OCI-LY1 (cell line): ENCODE results near the gene ZDHHC14.

Source experiments
- H2AFZ ChIP-seq: fragments of 200-600 bp; sonication (generic), shearing (Covaris generic); 2 replicates; pipeline ENCODE4 v1.6.0; 2014; ENCODE audit warnings: antibody characterized with exemption, mild to moderate bottlenecking, low read length
- H3F3A ChIP-seq: fragments of 200-600 bp; sonication (generic), shearing (Covaris generic); 2 replicates; pipeline ENCODE4 v1.6.0; 2014; ENCODE audit warnings: mild to moderate bottlenecking, antibody characterized with exemption, low read length, moderate library complexity; ENCODE audit not compliant: insufficient read depth
- H3K27ac ChIP-seq: fragments of 200-600 bp; sonication (generic); 2 replicates; pipeline ENCODE4 v1.5.1; 2014; ENCODE audit warnings: low read length, mixed run types, mild to moderate bottlenecking, low read depth; ENCODE audit not compliant: poor library complexity, severe bottlenecking
- H3K27me3 ChIP-seq: fragments of 200-600 bp; sonication (generic); 2 replicates; pipeline ENCODE4 v1.6.0; 2014; ENCODE audit warnings: antibody characterized with exemption, mild to moderate bottlenecking, low read length, moderate library complexity; ENCODE audit not compliant: insufficient read depth
- H3K36me3 ChIP-seq: fragments of 200-600 bp; sonication (generic); 2 replicates; pipeline ENCODE4 v1.6.1; 2014; ENCODE audit warnings: mild to moderate bottlenecking, antibody characterized with exemption, low read length, moderate library complexity, mixed read lengths; ENCODE audit not compliant: insufficient read depth
- H3K4me1 ChIP-seq: fragments of 200-600 bp; sonication (generic); 2 replicates; pipeline ENCODE4 v1.5.1; 2014; ENCODE audit warnings: mild to moderate bottlenecking, low read length, moderate library complexity; ENCODE audit not compliant: insufficient read depth, severe bottlenecking
- H3K4me2 ChIP-seq: fragments of 200-600 bp; sonication (generic), shearing (Covaris generic); 2 replicates; pipeline ENCODE4 v1.6.1; 2014; ENCODE audit warnings: low read length
- H3K4me3 ChIP-seq: fragments of 200-600 bp; sonication (generic); 2 replicates; pipeline ENCODE4 v1.5.1; 2014; ENCODE audit warnings: low read length, low read depth, mild to moderate bottlenecking, mixed read lengths; ENCODE audit not compliant: poor library complexity, severe bottlenecking
- H3K79me2 ChIP-seq: fragments of 200-600 bp; shearing (Covaris generic); 2 replicates; pipeline ENCODE4 v1.6.1; 2016; ENCODE audit warnings: mixed run types, low read length, mixed read lengths; ENCODE audit not compliant: insufficient read depth
- H3K9ac ChIP-seq: fragments of 200-600 bp; sonication (generic), shearing (Covaris generic); 2 replicates; pipeline ENCODE4 v1.6.1; 2014; ENCODE audit warnings: mild to moderate bottlenecking, low read length, mixed read lengths
- H3K9me2 ChIP-seq: fragments of 200-600 bp; sonication (generic), shearing (Covaris generic); 2 replicates; pipeline ENCODE4 v1.6.1; 2014; ENCODE audit warnings: low read depth, mild to moderate bottlenecking, low read length, mixed read lengths
- H3K9me3 ChIP-seq: fragments of 200-600 bp; shearing (Covaris generic); 2 replicates; pipeline ENCODE4 v1.6.1; 2014; ENCODE audit warnings: low read length, mixed read lengths
- H4K20me1 ChIP-seq: fragments of 200-600 bp; sonication (generic), shearing (Covaris generic); 2 replicates; pipeline ENCODE4 v1.6.0; 2016; ENCODE audit warnings: mild to moderate bottlenecking, low read length; ENCODE audit not compliant: insufficient read depth
- EZH2 ChIP-seq: fragments of 200-600 bp; sonication (generic), shearing (Covaris generic); IDR thresholded peaks from 2 replicates; pipeline ENCODE4 v1.8.0; 2017; ENCODE audit warnings: borderline replicate concordance, mixed run types, mild to moderate bottlenecking, antibody characterized with exemption, low read length, moderate library complexity, mixed read lengths
- TF ChIP-seq, protein P1 (sequence below): fragments of 200-600 bp; sonication (generic), shearing (Covaris generic); IDR thresholded peaks from 2 replicates; pipeline ENCODE4 v1.5.1; 2017; ENCODE audit warnings: mild to moderate bottlenecking, antibody characterized with exemption, low read length, moderate library complexity, mixed read lengths

ZDHHC14 gene

GRCh38 chr6:157411368-157411767 lies 30.4 kb downstream of the ZDHHC14 start:
- no peak overlapping the region for H2AFZ ChIP-seq
- H3F3A ChIP-seq = no peaks in the 10 kb centered on the region
- H4K20me1 ChIP-seq = no peaks in the 10 kb centered on the region
- H3K4me1 ChIP-seq = no peaks in the 10 kb centered on the region
- H3K4me2 ChIP-seq = no peak overlapping the region
- TF ChIP-seq EZH2 = no peak
- TF ChIP-seq, protein P1, sequence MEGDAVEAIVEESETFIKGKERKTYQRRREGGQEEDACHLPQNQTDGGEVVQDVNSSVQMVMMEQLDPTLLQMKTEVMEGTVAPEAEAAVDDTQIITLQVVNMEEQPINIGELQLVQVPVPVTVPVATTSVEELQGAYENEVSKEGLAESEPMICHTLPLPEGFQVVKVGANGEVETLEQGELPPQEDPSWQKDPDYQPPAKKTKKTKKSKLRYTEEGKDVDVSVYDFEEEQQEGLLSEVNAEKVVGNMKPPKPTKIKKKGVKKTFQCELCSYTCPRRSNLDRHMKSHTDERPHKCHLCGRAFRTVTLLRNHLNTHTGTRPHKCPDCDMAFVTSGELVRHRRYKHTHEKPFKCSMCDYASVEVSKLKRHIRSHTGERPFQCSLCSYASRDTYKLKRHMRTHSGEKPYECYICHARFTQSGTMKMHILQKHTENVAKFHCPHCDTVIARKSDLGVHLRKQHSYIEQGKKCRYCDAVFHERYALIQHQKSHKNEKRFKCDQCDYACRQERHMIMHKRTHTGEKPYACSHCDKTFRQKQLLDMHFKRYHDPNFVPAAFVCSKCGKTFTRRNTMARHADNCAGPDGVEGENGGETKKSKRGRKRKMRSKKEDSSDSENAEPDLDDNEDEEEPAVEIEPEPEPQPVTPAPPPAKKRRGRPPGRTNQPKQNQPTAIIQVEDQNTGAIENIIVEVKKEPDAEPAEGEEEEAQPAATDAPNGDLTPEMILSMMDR = no peak
- H3K9me3 ChIP-seq = no peaks in the 10 kb centered on the region
- no peak overlapping the region for H3K9ac ChIP-seq
- H3K27me3 ChIP-seq = no peaks in the 10 kb centered on the region
- H3K4me3 ChIP-seq = no peak overlapping the region
- H3K27ac ChIP-seq = no peak overlapping the region
- no peaks in the 10 kb centered on the region for H3K9me2 ChIP-seq
- no peaks in the 10 kb centered on the region for H3K79me2 ChIP-seq
- no peaks in the 10 kb centered on the region for H3K36me3 ChIP-seq

- Histone ChIP-seq H3F3A (no peaks in the 10 kb centered on the region), H3K9me2 (no peaks in the 10 kb centered on the region), H3K4me2 (no peak overlapping the region), H3K4me3 (no peak overlapping the region), H3K79me2 (no peaks in the 10 kb centered on the region), H3K27ac (no peak overlapping the region), H3K4me1 (no peaks in the 10 kb centered on the region), H3K9me3 (no peaks in the 10 kb centered on the region), H2AFZ (no peak overlapping the region), H4K20me1 (no peaks in the 10 kb centered on the region), H3K27me3 (no peaks in the 10 kb centered on the region), H3K9ac (no peak overlapping the region), H3K36me3 (no peaks in the 10 kb centered on the region)
- TF ChIP-seq EZH2 = no peak
- TF ChIP-seq, protein P1 = no peak
Observed at GRCh38 chr6:157412791-157413190, 31.8 kb downstream of the ZDHHC14 start.

DNA sequence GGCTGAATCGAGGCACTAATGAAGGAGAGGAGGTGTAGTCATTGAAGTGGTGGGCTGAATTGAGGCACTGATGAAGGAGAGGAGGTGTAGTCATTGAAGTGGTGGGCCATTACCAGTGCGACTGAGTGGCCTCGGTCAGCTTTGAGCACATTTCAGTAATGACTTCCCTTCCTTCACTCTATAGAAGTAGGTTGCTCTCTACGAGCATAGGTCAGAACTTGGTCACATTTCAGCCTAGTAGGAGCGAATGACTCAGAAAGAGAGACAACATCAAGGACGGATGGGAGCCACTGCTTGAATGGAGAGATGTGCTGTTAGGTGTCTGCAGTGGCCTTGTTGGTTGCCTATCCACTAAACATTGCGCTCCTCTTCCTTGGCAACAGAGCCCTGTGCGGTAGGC lies 39.5 kb downstream of the ZDHHC14 start:
- H3K9me3 ChIP-seq = no peaks in the 10 kb centered on the region
- no peak overlapping the region for H3K4me2 ChIP-seq
- no peaks in the 10 kb centered on the region for H3K9me2 ChIP-seq
- H3K9ac ChIP-seq = no peak overlapping the region
- no peaks in the 10 kb centered on the region for H3K79me2 ChIP-seq
- no peak overlapping the region for H3K27ac ChIP-seq
- peaks cover 5% of the 10 kb centered on the region; the same call in 1 of the 2 replicates for H3K27me3 ChIP-seq
- no peaks in the 10 kb centered on the region for H3K4me1 ChIP-seq
- no peak overlapping the region for H2AFZ ChIP-seq
- TF ChIP-seq, protein P1 = no peak
- no peak for TF ChIP-seq EZH2
- H4K20me1 ChIP-seq = no peaks in the 10 kb centered on the region
- no peak overlapping the region for H3K4me3 ChIP-seq
- H3K36me3 ChIP-seq = no peaks in the 10 kb centered on the region
- H3F3A ChIP-seq = no peaks in the 10 kb centered on the region
